Measurements from ENCODE around the gene SLC12A3.

SLC12A3 gene

DNA sequence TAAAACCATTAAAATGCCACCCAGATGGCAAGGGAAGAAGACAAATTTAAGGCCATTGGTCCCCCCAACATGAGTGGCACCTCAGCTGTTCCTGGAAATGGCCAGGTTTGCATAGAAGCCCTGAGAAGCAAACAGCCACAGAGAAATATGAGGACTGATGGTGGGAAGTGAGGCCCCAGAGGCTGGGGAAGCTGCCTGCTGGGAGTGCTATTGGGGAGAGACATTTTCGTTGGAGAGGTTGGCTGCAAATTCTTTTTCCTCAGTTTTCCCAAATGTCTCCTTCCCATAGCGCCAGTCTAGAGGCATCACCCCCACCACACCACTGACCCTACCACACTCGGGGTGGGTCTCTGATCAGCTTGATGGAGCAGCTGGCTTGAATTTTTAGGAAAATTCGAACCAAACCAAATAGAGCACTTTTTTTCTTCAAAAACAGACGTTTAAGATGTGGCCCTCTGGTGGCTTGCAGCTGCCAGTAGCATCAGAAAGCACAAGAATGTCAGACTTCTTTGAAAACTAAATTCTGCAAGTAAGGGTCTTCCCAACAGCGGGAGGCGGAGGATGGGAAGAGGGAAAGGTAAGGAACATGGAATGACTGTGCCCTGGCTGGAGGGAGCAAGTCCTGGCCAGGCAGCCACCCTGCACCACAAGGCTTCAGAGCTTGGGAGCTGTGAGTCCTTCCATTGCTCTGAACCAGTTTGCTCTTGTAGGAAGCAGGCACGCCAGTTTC is 13.2 kb upstream of the SLC12A3 start:
- TF ChIP-seq, protein P1, sequence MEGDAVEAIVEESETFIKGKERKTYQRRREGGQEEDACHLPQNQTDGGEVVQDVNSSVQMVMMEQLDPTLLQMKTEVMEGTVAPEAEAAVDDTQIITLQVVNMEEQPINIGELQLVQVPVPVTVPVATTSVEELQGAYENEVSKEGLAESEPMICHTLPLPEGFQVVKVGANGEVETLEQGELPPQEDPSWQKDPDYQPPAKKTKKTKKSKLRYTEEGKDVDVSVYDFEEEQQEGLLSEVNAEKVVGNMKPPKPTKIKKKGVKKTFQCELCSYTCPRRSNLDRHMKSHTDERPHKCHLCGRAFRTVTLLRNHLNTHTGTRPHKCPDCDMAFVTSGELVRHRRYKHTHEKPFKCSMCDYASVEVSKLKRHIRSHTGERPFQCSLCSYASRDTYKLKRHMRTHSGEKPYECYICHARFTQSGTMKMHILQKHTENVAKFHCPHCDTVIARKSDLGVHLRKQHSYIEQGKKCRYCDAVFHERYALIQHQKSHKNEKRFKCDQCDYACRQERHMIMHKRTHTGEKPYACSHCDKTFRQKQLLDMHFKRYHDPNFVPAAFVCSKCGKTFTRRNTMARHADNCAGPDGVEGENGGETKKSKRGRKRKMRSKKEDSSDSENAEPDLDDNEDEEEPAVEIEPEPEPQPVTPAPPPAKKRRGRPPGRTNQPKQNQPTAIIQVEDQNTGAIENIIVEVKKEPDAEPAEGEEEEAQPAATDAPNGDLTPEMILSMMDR (IDR thresholded peaks at IDR 0.05; ENCODE audit: low read depth, low read length, missing control alignments): peak; percentile 80
- in situ Hi-C loops (cut with HindIII; ENCODE audit: low sequenced_read_pairs): no loop called here
- no peak overlapping the region for H3K4me3 ChIP-seq (ENCODE audit: low read depth, low read length)
- no peak for DNase-seq (ENCODE audit: low read depth)

DNA sequence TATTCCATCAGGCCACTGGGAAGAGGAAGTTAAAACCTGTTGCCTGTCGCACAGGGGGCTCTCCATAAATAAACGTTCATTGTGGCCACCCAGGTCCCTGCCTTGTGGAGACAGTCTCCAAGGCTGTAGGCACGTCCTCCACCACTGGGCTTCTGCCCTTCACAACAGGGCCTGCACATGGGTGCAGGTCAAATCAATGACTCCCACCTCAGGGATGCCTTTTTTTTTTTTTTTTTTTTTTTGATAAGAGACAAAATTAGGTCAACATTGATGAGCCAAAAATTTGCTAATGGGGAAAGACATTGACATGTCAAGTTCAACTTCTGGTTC is 12.6 kb upstream of the SLC12A3 start:
- H3K4me3 ChIP-seq (ENCODE audit: low read depth, low read length): no peak overlapping the region
- no peak for DNase-seq (ENCODE audit: low read depth)
- TF ChIP-seq, protein P1 (IDR thresholded peaks at IDR 0.05; ENCODE audit: low read depth, low read length, missing control alignments): no peak
- in situ Hi-C loops (cut with HindIII; ENCODE audit: low sequenced_read_pairs): no loop called here

DNA sequence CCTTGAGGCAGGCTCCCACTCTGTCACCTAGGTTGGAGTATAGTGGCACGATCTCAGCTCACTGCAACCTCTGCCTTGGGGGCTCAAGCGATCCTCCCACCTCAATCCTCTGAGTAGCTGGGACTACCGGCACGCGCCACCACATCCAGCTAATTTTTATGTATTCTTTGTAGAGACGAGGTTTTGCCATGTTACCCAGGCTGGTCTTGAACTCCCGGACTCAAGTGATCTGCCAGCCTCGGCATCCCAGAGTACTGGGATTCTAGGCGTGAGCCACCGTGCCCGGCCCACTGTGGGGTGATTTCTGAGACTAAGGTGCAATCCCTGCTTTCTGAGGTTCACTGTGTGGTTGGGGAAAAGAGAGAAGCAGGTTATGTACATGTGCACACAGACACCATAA is 12.0 kb upstream of the SLC12A3 start:
- no peak for DNase-seq (ENCODE audit: low read depth)
- in situ Hi-C loops (cut with HindIII; ENCODE audit: low sequenced_read_pairs): no loop called here
- TF ChIP-seq, protein P1 (IDR thresholded peaks at IDR 0.05; ENCODE audit: low read depth, low read length, missing control alignments): no peak
- no peak overlapping the region for H3K4me3 ChIP-seq (ENCODE audit: low read depth, low read length)

DNA sequence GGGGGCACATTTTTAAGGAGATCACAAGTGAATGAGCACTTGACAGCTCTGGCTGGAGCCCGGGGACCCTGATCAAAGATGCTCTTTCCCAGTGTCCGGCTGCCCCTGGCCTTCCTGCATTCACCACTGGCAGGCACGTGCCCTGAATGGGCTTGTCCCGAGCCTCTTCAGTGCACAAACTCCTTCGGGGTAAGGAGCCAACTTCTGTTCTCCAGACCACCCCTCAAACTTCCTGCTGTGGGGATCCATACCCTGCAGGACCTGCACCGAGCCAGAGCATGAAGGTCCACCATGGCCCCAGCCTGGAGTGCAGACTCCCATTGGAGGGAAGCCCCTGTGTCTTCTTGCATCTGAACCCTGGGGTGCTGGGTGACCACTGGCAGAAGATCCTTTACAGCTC is 9.8 kb upstream of the SLC12A3 start:
- DNase-seq (ENCODE audit: low read depth): no peak
- H3K4me3 ChIP-seq (ENCODE audit: low read depth, low read length): no peak overlapping the region
- TF ChIP-seq, protein P1 (IDR thresholded peaks at IDR 0.05; ENCODE audit: low read depth, low read length, missing control alignments): no peak
- in situ Hi-C loops (cut with HindIII; ENCODE audit: low sequenced_read_pairs): no loop called here

DNA sequence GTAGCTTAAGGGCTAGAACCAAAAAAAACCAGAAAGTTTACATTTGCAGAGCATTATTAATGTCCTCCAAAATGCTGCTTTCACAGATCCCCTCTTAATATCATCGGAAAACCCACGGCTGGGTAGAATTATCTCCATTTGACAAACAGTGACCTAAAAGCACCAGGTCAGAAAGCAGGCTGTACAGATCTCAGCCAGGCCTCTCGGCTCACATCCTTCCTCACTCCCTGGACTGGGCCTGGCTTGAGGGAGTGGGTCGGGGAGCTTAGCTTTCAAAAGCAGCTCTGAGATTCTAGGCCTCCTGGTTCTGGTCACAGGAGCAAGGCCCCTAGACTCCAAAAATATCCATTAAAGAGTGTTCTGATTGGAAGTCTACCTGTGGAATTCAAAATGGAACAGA is 9.1 kb upstream of the SLC12A3 start:
- no peak for DNase-seq (ENCODE audit: low read depth)
- TF ChIP-seq, protein P1 (IDR thresholded peaks at IDR 0.05; ENCODE audit: low read depth, low read length, missing control alignments): no peak
- no peak overlapping the region for H3K4me3 ChIP-seq (ENCODE audit: low read depth, low read length)
- in situ Hi-C loops (cut with HindIII; ENCODE audit: low sequenced_read_pairs): no loop called here

DNA sequence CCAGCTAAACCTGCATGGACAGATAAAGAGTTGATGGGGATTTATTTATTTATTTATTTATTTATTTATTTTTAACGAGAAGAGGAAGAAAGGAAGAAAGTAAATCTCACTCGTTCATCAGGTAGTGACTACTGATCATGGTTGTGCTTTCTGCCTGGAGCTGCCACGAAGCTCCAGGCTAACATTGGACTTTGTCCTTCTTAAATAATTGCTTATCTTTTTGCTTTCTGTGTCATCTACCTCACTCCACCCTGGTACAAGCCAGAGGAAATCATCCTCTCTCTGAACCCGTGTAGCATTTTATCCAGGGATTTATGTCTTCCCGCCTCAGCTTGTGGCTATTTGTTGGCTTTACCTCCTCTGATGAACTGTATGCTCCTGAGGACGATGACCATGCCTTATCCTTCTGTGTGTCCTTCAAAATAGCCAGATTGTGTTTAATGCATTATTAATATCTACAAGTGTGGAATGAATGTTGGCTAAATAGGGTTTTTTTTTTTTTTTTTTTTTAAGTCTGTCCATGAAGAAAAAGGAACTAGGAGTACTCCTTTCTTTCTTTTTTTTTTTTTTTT is 8.0 kb upstream of the SLC12A3 start:
- in situ Hi-C loops (cut with HindIII; ENCODE audit: low sequenced_read_pairs): no loop called here
- no peak for DNase-seq (ENCODE audit: low read depth)
- TF ChIP-seq, protein P1 (IDR thresholded peaks at IDR 0.05; ENCODE audit: low read depth, low read length, missing control alignments): no peak
- no peak overlapping the region for H3K4me3 ChIP-seq (ENCODE audit: low read depth, low read length)

Data from astrocyte of the cerebellum (primary cell).